EH (cell line): Measurements from ENCODE around the gene KIF1A.

Experiments
- DNase-seq: peaks from one replicate; pipeline ENCODE4 v3.0.0-alpha.2; 2015; ENCODE audit warnings: low read depth

Gene KIF1A

DNA sequence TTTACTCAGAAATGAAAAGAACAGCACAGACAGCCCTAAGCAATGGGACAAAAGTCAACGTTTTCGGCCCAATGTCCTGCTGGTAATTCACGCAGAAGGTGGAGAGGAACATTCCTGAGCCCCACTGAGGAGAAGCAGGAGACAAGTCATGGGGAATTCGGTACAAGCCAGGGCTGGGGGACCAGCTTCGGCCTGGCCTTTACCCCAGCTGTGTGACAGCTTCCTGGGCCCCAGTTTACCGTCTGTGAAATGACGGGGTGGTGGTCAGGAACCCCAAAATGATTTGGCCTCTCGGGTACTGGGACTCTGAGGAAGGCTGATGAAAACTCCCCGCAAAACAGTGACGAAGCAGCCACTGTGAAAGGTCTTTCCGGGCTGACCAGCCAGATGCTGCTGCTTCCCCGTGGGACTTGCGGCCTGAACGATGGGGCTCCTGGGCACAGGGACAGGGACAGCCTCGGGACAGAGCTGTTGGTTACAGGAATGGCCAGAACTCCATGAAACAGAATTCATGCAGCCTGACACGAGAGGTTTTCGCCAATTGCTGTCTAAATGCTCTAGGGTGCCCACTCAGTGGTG, 21.6 kb downstream of the KIF1A start:
- no peak for DNase-seq

DNA sequence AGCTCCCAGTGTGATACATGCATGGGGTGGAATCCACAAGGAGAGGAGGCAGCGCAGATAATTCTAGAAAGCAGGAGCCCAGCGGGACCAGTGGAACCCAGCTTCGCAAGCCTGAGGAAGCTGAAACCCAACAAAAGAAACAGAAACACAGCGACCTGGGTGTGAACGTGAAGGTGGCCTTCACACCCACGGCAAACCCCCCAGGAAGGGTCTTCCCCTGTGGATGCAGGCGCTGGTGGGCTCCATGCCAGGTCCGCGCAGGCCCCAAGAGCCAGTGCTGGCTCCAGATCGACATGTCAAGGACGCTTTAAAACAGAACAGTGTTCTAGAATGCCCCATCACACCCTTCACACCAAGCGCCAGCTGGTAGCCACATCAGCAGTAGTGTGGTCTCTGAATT, 22.1 kb downstream of the KIF1A start:
- no peak for DNase-seq

- no peak for DNase-seq
These were observed 22.5 kb downstream of the KIF1A start for GRCh38 chr2:240797500-240797895.

GRCh38 chr2:240796543-240797499, 23.2 kb downstream of the KIF1A start:
- DNase-seq, result no peak

GRCh38 chr2:240795916-240796510, 24.0 kb downstream of the KIF1A start:
- no peak for DNase-seq

DNA sequence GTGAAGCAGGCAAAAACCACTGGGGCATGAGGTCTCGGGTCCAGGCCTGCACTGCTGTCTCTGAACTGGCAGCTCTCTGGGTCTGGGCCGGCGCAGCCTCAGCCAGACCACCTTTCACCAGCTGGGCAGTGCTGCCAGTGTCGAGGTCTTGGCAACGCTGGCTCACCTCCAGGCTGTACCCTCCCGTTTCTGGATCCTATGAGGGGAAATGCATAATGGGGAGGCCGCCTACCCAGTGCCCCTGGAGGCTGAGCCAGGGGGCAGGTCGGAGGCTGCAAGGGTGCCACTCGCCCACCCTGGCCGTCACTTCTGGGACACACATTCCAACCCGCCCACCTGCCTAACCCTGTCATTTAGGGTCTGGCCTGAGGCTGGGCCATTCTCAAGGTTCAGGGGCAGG, 24.6 kb downstream of the KIF1A start:
- no peak for DNase-seq

GRCh38 chr2:240794178-240794721, 25.8 kb downstream of the KIF1A start:
- no peak for DNase-seq

- DNase-seq, result no peak
These were observed 26.5 kb downstream of the KIF1A start for GRCh38 chr2:240793313-240794177.

GRCh38 chr2:240792629-240793312, 27.2 kb downstream of the KIF1A start:
- DNase-seq, result no peak

- DNase-seq, result no peak
These were observed 28.0 kb downstream of the KIF1A start for GRCh38 chr2:240791821-240792628.

- no peak for DNase-seq
These were observed 28.7 kb downstream of the KIF1A start for GRCh38 chr2:240791221-240791800.

GRCh38 chr2:240790370-240791220, 29.4 kb downstream of the KIF1A start:
- DNase-seq, result no peak

GRCh38 chr2:240789501-240790369, 30.3 kb downstream of the KIF1A start:
- DNase-seq, result no peak

GRCh38 chr2:240789051-240789453, 31.0 kb downstream of the KIF1A start:
- DNase-seq, result no peak

DNA sequence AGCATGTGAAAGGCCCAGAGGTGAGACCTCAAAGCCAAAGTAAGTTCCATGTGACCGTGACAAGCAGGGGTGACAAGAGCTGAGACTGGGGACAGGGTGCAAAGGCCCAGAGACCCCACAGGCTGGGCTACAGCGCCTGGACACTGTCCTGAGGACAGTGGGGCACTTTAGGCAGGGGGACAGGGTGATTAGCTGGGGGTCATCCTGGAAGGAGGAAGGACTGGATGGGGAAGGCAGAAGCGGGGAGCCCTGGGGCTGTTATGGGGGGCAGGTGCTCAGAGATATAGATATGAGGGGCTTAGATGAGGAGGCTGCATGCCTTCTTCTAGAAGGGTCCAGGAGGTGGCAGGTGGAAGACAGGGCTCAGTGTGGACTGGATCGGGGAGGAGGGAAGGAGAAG, 31.5 kb downstream of the KIF1A start:
- no peak for DNase-seq

DNA sequence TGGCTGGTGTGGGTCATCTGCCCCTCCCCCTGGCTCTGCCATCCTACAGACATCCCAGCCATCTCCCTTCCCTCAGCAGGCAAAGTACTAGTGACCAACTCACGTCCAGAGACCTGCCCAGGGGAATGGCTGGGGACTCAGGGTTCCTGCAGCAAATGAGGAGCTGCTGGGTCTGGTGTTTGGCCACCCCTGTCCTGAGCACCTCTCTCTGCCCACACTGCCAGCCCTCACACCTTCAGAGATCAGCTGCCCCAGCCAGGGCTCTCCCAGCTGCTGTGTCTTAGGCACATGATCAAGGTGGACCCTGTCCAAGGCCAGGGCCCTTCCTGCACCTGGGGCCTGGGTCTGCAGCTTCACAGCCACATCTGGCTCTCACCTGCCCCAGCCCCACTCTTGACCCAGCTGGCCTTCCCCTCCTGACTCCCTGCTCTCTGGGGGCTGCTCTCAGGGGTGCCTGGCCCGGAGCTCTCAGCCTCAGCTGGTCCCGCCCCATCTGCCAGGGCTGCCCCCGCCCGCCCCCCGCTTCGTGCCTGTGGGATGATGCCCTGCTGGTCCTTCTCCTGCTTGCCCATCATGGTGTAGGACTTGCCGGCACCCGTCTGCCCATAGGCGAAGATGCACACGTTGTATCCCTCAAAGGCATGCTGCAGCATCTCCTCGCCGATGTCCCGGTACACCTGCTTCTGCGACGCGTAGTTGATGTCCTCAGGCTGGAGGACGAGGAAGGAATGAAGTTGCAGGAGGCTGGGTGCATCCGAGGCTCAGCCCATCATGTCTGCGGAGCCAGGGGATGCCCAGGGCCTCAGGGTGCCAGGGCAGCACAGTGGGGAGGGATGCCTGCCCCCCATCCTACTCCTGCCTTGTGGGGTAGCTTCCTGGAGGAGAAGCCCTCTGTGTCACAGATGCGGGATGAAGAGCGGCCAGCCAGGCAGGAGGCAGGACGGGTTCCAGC, 32.2 kb downstream of the KIF1A start:
- DNase-seq, result no peak

DNA sequence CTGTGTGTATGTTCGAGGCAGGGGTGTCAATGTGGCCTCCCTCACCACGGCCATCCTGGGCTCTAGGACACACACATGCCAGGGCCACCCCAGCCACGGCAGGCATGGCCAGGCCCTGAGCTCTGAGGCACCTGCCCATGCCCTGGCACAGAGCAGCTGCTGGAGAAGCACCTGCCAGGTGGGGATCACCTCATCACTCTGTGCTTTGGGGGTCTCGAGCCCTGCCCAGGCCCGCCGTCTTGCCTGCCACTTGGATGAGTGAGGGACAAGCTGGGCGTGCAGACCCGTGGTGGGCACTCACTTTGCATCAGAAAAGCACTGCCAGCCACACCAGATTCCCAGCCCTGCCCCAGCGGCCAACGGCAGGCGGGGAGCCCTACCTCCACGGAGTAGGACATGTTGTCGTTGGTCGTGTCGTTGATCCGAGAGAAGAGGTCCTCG, 33.1 kb downstream of the KIF1A start:
- no peak for DNase-seq
